DMS114 treated with DMSO at 0.1 percent for 48 hours (cell line): ENCODE results near the gene SLC6A16.
"Not testable (repeated sequence)": the region's sequence is repeated elsewhere in the genome, so short reads cannot be mapped to it uniquely, and the experiment has no call there.

Experiments
- DNase-seq: peaks from one replicate; lab custom pipeline; 2025; ENCODE audit not compliant: unreplicated experiment; lab: John Stamatoyannopoulos, UW

Gene SLC6A16

DNA sequence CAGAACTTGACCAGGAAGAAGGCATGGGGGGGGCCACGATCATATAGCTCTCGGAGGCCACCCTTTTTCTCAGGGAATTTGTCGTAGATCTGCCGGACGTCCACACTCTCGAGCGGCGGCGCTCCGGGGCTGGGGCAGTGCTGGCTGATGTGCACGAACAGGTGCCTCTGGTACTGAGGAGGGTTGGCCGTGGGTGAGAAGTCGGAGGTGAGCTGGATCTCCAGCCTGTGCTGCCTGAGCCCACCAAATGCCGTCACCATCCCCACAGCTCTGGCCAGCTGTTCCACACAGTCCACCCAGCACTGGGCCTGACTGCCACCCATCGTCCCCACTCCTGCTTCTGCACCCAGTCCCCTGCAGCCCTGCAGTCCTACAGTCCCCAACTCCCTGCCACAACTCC, 22.2 kb upstream of the SLC6A16 start:
- DNase-seq = no peak

DNA sequence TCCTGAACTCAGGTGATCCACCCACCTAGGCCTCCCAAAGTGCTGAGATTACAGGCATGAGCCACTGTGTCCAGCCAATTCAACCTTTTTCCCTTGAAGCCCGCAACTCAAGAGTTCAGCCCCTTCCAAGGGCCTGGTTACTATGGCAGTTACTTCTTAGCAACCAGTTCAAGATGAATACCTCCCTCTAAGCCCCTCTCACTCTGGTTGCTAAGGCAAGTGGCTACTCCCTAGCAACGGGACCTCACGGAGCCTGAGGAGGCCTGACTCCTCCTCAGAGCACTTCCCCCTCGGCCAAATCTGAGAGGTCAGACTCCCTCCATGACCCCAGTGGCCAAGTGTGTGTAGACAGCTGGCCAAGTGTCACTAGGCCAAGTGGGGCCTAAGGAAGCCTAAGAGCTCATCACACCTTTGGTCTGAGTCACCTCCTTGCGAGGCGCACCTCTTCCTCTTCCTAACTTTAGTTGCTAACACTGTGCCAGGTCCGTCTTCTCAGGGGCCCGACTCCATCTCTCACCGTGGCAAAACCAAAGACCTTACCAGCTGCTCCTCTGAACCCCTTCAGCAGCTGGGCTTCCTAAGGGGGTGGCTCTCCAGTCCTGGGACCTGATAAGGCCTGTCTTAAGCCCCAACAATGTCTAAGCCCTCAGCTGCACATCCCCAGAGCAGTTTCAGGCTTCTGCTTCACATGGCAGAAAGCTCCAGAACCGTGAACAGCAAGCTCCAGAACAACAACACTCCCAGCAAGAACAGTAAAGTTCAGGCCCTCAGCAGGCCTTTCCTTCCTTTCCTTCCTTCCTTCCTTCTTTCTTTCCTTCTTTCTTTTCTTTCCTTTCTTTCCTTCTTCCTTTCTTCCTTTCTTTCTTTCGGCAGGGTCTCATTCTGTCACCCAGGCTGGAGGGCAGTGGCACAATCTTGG, 19.8 kb upstream of the SLC6A16 start:
- DNase-seq = no peak

DNA sequence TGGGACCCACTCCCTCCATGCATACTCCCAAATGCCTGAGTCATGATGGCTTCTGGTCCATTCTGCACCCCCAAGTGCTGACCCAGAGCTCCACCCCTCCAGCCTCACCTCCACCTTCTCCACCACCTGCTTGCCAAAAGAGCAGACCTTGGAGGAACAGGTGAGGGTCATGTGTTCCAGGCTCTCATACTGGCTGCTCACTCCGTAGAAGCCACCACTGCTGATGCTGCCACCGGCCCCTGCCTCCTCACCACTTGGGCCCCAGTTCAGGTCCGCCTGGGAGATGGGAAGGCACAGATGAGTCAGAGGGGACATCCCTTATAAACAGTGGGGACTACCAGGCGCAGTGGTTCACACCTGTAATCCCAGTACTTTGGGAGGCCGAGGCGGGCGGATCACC, 18.1 kb upstream of the SLC6A16 start:
- DNase-seq = no peak

- no peak for DNase-seq
Measured at GRCh38 chr19:49342291-49342721, 17.3 kb upstream of the SLC6A16 start.

GRCh38 chr19:49340865-49341718, 16.1 kb upstream of the SLC6A16 start:
- DNase-seq = no peak

DNA sequence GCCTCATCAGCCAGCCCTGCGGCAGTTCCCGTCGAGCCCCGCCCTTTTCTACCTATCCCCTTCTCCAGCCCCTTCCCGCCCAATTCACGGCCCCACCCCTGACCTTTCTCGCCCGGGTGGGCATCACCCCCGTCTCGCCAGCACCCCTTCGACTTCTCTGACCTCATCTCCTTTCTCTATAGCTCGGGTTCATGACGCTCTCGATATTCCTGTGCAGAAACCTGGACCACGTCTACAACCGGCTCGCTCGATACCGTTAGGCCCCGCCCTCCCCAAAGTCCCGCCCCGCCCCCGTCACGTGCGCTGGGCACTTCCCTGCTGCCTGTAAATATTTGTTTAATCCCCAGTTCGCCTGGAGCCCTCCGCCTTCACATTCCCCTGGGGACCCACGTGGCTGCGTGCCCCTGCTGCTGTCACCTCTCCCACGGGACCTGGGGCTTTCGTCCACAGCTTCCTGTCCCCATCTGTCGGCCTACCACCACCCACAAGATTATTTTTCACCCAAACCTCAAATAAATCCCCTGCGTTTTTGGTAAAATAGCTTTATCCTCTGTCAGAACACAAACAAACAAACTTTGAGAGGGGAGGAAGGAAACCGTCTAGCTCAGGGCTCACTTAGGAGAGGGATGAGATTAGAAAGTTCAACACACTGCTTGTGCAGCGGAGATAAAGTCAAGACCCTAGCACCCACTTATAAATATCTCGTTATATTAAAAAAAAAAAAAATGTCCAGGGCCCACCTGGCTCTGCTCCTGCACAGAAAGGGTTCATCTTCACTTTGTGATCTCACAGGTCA, 15.3 kb upstream of the SLC6A16 start:
- no peak for DNase-seq

DNA sequence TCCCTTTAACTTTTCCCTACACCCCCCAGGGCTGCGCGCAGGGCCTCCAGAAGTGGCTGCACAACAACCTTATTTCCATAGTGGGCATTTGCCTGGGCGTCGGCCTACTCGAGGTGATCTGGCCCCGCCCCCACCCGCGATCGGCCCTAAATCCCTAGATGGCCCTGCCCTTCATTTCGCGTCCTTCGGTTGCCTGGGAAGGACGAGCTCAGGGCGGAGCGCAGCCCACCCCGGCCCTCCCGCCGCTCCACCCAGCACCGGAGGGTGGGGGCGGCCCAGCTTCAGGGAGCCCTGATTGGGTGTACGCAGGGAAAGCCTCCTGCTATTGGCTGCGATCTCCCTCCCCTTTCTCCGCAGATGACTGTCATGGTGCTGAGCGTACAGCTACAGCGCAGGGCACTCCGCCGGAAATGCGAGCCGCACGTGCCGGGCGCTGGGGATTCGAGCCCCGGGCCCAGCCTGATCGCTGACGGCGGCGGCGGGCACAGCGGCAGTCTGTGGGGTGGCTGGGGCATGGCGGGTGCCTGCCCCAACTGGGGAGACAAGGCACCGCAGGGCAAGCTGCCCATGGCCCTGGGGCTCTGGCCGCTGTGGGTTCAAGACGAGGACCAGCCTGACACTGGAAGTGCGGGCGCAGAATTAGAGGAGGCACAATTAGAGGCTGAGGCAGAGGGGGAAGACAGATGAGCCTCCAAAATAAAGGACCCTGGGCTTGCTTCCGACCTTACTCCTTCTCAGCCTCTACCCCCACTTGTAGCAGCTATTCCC, 14.5 kb upstream of the SLC6A16 start:
- no peak for DNase-seq

GRCh38 chr19:49338691-49339300, 13.8 kb upstream of the SLC6A16 start:
- DNase-seq = no peak

DNA sequence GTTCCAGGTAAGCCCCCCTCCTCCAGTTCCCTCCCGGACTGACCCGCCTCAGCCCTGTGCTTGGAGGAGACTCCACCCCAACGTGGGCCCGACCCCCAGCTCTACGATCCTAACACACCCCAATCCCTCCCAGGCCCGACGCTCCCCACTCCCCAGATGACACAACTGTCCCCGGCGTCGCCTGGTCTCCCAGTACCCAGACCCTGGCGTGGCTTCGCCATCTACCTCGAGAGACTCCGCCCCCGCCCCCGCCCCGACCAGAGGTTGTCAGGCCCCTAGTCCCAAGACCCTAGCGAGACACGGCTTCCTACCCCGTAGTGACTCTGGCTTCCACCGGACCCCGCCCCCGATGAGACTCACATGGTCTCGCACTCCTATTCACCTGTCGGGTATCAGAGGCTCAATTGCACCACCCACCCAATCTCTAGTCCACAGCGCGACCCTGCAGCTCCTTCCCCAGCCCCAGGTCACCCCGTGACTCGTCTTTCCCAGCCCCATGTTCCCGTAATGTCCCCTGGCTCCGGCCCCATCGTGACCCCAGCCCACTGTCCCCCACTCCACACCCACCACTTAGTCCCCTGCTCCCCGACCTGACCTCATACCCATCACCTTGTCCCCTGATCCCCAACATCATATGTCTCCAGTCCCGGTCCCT, 13.2 kb upstream of the SLC6A16 start:
- no peak for DNase-seq

DNA sequence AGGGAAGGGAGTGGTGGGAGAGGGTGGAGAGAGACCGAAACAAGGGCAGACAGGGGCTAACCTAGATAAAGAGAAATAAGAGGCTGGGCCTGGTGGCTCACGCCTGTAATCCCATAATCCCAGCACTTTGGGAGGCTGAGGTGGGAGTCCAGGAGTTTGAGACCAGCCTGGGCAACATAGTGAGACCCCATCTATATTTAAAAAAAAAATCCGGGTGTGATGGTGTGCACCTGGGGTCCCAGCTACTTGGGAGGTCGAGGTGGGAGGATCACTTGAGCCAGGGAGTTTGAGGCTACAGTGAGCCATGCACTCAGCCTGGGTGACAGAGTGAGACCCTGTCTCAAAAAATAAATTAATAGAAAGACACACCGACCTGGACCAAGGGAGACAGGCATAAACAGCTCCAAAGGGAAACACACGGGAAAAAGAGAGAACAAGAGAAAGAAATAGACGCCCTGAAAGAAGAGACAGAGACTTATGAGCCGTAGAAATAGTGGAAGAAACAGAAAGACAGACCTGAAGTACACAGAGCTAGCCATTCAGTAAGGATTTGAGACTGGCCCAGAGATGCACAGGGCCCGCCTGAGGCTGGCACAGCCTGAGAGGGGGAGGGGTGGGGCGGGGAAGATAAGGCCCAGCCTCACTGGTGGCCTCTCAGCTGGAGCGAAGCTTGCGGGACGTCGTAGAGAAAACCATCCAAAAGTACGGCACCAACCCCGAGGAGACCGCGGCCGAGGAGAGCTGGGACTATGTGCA, 12.5 kb upstream of the SLC6A16 start:
- DNase-seq = no peak

- DNase-seq = no peak
Measured at GRCh38 chr19:49336482-49337266, 11.7 kb upstream of the SLC6A16 start.

- DNase-seq = no peak
Measured at GRCh38 chr19:49335784-49336481, 10.9 kb upstream of the SLC6A16 start.

DNA sequence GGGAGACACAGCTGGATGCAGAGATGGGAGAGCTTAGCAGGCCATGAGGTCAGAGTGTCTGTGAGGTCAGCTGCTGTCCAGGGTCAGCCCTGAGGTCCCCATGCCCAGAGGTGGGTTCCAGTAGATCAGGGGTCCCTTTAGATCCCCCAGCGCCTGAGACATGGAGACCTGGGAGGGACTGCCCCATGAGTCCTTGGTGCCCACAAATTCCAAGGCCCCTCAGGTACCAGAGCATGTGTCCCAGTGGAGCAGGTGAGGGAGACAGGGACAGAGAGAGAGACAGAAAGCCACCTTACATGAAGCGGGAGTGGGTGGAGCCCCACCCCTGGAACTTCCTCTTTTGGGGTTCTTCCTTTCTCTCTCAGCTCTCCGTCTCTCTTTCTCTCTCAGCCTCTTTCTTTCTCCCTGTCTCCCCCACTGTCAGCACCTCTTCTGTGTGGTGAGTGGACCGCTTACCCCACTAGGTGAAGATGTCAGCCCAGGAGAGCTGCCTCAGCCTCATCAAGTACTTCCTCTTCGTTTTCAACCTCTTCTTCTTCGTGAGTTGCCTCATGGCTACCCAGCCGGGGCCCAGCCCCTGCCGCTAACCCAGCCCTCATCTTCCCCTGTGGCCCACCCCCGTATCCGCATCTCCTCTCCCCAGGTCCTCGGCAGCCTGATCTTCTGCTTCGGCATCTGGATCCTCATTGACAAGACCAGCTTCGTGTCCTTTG, 10.2 kb upstream of the SLC6A16 start, which contains the start of gene CD37:
TSS of gene CD37 (plus strand) at position 336 of the 713 bp plus-strand sequence. CDS start at position 471, 135 bp downstream.
- DNase-seq = no peak

GRCh38 chr19:49333811-49334288, 8.9 kb upstream of the SLC6A16 start:
- DNase-seq = no peak

- no peak for DNase-seq
Measured at GRCh38 chr19:49333418-49333805, 8.4 kb upstream of the SLC6A16 start.

GRCh38 chr19:49332691-49333417, 7.9 kb upstream of the SLC6A16 start:
- not testable (repeated sequence) for DNase-seq
